CD4-positive, alpha-beta T cell treated with Interleukin-10 for 1 hour (primary cell): ENCODE results near the gene MTFP1.
"Not testable (repeated sequence)": the region's sequence is repeated elsewhere in the genome, so short reads cannot be mapped to it uniquely, and the experiment has no call there.

Source experiments
- DNase-seq: peaks from one replicate; pipeline ENCODE4 v3.0.0-alpha.2; 2020

Gene MTFP1

DNA sequence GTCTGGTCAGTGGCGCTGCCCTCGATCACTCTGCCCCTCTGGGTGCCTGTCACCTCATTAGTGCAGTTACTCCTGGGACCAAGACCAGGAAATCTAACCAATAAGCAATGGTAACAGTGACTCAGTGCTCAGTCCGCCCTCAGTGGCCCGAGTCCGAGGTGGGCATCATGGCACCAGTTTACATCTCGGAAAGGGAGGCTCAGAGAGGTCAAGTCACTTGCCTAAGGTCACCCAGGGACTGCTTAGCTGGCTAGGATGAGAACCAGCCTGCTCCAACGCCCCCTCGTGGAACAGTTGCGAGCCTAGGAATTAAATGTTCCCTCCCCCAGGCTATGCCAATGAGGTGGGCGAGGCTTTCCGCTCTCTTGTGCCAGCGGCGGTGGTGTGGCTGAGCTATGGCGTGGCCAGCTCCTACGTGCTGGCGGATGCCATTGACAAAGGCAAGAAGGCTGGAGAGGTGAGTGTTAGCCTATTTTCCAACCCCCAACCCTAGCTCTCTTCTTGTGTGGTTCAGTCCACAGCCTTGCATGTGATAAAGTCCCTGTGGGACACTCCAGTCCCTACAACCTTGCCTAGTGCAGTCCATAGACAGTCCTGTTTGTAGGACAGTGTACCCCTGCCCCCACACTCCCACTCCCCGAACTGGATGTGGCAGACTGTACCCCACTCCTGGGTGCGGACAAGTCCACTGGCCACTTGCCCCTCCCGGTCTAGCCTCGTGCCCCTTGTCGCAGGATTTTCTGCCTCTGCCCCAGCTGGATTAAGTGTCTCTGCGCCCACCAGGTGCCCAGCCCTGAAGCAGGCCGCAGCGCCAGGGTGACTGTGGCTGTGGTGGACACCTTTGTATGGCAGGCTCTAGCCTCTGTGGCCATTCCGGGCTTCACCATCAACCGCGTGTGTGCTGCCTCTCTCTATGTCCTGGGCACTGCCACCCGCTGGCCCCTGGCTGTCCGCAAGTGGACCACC is 1.1 kb downstream of the MTFP1 start:
- peak; percentile 90 for DNase-seq

DNA sequence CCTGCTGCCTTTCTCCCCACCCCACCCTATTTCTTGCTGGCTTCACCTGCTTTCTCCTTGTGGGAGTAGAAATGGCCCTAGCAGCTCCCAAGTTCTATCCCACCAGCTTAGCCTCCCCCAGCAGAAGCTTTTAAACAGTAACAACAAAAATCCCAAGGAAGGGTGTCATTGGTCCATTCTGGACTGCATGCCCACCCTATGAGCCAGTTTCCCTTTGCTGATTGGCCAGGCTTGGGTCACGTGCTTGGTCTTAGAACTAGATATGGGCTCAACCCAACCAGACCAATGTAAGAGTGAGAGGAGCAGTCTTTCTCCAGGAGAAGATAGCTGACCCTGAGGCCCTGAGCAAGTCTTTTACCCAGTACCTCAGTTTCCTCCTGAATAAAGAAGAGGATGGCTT is 2.3 kb downstream of the MTFP1 start:
- no peak for DNase-seq

DNA sequence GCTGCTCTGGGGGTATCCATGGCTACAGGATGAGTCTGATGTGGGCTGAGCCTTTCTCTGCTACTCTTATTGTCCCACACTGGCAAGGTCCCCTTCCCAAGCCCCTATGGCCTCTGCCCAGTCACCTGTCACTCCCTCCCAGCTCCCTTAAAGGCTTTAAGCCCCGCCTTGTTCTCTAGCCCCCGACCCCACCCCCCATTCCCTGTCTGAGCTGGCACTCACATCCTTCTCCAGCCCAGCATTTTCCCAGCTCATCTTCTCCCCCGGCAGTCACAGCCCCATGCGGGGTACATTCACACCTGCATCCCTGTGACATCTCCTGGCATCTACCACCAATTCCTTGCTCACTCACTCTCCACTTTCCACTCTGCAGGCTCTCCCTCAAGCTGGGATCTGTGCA is 4.3 kb downstream of the MTFP1 start:
- DNase-seq = no peak

DNA sequence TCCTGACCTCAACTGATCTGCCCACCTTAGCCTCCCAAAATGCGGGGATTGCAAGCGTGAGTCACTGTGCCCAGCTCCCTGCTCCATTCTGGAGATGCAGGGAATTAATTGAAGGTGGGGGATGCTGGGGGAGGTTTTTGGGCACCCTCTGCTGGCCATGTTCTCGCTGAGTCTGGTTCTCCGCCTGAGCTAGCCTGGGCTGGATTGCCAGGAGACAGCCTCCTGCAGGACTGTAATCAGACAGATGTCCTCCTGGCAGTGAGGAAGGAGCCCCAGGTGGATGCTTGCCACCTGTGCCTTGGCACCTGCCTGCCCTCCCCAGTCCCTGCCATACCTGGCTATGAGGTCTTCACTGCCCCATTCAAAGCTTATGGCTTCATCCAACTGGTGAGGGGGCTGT is 5.4 kb downstream of the MTFP1 start:
- no peak for DNase-seq

DNA sequence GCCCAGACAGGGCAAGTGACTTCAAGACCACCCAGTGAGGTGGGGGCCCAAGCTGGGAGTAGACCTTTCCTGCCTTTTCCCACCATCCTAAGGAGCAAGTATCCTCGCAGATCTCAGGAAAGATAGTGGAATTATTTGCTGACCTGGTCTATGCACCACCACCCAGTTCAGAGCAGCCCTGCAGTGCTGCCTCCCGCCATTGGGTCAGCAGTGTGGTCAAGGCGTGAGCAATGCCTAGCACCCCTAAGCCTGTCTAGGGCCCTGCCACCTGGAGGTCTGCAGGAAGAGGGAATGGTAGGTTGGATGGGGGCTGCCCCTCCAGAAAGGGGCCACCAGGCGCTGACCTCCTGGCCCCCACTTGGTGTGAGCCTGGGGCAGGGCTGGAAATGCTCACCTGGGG is 6.5 kb downstream of the MTFP1 start:
- DNase-seq = no peak

DNA sequence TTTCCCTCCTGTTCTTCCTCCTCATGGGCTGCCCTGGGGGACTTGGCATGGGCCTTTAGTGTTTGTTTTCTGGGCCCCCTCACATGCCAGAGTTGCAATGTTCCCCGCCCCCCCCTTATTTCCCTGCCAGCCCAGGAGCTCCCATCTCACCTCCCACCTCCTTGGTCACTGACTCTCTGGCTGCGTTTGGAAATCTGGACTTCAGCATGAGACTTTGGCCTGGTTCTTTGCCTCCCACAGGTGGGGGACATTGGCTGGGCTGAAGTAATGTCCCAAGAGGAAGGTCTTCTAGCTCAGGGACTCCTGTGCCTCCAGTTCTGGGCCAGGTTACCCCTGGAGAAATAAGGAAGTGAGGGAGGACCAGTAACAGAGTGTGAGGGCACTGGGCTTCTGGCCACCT is 7.0 kb downstream of the MTFP1 start:
- DNase-seq = no peak

DNA sequence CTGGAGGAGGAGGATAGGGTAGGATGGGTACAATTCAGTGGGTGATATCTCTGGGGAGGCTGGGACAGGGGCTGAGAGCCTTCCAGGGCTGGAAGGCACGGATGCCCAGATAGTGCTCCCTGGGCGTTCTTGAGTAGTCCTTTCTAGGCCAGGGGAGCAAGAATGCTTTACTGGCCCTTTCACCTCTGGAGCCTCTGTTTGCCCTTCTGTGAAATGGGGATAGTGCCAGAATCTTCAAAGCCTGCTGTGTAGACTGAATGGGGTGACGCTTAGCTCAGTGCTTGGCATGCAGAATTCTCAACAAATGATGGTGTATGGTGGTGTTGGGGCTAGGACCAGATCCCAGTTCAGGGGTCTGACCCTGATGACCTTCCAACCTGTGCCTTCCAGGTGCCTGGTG is 7.7 kb downstream of the MTFP1 start:
- DNase-seq = no peak

DNA sequence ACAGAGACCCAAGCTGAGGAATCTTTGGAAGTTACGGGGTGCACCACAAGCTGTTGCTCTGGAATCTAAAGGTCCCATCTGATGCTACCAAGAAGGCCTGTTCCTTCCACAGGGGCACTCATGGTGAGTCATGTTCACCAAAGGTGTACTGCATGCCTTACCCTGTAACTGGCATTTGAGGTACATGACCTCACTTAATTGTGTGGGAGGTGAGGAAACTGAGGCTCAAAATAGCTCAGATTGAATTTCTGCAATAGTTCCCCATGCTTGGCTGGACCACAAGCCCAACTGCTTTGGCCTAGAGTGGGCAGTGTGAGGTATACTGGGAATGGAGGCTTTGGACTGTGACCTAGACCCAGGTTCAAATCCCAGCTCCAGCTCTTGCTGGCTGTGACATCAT is 8.2 kb downstream of the MTFP1 start:
- no peak for DNase-seq

DNA sequence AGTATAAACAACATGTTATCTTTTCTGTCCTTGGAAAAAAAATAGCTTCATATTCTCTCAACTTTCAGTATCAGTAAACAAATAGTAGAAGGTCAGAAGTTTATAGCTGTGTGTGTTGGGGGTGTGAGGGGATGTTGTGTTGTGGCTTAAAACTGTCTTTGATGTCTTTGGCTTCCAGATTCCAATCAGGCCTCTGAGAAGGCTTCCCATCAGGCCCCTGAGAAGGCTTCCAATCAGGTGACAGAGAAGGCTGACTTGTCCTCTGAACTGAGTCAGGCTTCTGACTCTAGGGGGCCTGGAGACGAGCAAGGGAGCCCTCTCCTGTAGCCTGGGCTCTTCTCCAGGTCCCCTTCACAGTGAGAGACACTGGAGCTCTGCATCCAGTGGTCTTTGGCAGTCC is 9.3 kb downstream of the MTFP1 start:
- peak; percentile 13 for DNase-seq

DNA sequence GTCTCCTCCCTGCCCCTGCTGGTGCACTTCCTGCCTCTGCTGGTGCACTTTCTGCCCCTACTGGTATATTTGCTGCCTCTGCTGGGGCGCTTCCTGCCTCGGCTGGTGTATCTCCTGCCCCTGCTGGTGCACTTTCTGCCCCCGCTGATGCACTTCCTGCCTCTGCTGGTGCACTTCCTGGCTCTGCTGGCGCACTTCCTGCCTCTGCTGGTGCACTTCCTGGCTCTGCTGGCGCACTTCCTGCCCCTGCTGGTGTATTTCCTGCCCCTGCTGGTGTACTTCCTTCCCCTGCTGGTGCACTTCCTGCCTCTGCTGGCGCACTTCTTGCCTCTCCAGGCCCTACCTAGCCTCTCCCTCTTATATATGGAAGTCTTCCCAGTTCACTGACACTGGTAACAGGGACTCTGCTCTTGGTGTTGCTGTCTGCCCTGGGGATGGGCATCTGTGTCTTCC is 10.1 kb downstream of the MTFP1 start:
- peak; percentile 93 for DNase-seq

DNA sequence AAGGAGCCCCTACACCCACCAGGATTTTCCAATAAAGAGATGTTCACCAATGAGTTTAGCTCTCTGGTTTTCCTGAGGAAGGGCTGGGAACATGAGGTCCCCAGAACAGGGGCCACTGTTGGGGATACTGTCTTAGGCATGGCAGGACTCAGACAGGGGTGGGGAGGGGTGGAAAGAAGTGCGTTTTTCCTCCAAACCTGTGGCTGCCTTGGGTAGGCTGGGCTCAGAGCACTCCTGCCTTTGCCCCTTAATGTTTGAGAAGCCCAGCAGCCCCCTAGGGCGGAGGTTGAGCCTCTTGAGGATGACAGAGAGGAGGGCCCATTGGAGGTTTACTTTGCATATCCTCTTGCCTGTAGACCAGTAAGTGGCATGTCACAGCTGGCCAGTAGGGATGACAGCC is 10.6 kb downstream of the MTFP1 start:
- DNase-seq = no peak

DNA sequence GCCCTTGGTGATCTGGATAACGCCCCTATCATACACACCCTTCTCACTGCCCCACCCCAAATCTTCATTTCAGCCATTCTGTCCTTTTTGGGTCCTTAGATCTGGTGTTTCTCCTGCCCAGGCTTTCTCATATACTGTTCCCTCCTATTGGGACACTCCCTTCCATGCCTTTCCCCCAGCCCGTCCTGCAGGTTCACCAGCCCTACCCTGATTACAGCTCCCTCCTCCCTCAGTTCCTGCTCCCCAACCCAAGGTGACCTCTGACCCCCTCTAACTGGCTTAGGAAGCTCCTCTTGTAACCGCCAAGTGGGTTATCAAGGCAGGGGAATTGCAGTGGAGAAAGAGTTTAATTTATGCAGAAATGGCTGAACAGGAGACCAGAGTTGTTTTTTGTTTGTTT is 13.0 kb downstream of the MTFP1 start:
- DNase-seq = no peak

DNA sequence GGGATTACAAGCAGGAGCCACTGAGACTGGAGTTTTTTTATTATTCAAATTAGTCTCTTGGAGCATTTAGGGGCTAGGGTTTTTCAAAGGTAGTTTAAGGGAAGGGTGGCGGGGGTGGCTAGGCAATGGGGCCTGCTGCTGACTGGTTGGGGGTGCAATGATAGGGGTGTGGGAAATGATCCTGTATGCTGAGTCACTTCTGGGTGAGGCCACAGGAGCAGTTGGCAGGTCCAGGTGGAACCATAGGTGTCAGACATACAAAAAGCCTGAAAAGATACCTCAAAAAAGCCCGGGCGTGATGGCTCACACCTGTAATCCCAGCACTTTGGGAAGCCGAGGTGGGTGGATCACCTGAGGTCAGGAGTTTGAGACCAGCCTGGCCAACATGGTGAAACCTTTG is 13.7 kb downstream of the MTFP1 start:
- DNase-seq = no peak

DNA sequence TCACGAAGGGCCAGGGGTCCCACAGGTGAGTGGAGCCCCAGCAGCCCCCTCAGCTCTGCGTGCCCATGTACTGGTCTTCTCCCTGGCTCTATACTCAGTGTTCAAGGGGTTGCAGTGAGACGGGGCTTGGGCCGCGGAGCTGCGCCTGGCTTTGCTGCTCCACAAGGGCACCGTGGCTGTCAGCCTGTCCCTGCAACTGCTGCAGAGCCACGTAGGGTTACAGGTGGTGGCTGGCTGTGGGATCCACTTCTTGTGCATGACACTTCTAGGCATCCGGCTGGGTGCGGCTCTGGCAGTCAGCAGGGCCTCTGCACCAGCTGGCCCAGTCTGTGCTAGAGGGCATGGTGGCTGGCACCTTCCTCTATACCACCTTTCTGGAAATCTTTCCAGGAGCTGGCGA is 14.3 kb downstream of the MTFP1 start:
- DNase-seq = no peak

DNA sequence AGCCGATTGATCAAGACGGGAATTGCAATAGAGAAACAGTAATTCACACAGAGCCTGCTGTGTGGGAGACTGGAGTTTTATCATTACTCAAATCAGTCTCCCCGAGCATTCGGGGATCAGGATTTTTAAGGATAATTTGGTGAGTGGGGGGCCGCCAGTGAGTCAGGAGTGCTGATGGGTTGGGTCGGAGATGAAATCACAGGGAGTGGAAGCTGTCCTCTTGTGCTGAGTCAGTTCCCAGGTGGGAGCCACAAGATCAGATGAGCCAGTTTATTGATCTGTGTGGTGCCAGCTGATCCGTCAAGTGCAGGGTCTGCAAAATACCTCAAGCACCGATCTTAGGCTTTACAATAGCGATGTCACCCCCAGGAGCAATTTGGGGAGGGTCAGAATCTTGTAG is 15.5 kb downstream of the MTFP1 start:
- DNase-seq = no peak

DNA sequence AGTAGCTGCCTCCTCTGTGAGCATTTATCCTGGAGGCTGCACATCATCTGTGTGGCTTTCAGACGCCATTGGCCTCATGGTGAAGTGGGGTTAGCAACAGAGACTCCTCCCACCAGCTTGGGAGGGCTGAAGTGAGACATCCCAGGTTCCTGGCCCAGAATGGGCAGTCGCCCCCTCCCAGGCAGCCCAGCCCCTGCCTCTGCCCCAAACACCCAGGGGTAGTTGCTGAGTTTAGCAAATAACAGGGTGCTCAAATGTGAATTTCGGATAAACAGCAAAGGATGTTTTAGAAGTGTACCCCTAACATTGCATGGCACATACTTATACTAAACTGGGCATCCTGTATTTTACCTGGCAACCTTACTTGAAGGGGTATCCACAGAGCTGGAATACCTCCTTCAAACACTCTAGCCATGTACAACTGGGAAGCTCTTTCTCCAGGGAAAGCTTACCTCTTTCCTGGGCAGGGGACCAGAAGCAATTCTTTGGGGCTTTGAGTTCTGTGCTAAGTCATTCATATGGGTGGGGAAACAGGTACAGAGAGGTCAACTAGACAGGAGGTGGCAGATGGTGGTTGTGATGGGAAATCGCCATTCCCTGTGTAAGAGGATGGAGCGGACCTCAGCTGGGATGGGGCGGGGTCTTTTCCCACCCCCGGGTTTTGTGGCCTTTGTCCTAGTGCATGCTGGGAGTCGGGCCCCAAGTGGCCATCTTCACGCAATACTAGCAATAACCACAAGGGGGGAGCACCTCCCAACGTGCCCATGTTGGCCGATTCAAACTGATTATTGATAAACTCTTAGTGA is 19.3 kb downstream of the MTFP1 start:
- DNase-seq = peak; percentile 68

DNA sequence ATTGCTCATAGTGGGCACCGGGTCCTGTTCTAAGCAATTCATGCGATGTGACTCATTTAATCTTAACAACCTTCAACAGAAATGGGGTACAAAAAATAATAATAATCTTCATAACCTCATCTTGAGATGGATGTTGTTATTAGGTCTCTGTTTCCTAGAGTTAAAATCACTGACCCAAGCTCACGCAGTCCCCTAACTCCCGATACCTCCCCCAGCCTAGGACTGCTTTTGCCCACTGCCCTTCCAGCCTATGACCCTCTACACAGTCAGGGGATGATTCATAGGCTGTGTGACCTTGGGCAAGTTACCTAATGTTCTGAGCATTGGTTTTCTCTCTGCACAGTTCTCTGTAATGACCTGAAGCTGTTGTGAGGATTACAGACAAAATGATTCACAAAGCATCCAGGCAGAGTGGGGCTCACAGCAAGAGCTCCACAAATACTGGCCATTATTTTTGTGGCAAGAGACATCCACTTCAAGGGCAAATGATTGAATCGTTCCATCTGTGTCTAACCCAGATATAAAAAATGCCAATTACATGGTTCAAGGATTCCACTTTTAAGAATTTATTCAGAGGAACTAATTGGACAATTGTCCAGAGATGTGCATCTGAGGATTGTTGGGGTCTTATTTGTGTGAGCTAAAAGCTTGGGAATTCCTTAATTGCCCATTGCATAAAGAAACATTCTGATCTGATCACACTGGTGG is 20.0 kb downstream of the MTFP1 start:
- DNase-seq = no peak

DNA sequence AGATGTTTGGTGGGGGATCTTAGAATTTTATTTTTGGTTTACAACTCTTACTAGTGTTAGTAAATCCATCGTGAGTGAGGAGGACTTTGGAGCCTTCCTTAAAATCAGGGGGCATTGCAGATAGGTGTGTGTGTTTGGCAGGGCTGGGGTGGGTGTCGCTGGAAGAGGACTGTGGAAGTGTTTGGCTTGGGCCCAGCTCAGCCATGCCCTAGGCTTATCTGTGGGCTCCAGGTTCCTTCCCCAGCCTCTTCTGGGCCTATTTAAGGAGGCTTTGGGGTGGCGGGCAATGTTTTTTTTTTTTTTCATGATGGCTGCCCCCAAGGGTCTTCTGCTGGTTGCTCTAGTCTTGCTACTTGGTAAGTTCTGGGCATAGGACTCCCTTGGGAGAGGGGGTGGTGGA is 22.1 kb downstream of the MTFP1 start:
- no peak for DNase-seq

DNA sequence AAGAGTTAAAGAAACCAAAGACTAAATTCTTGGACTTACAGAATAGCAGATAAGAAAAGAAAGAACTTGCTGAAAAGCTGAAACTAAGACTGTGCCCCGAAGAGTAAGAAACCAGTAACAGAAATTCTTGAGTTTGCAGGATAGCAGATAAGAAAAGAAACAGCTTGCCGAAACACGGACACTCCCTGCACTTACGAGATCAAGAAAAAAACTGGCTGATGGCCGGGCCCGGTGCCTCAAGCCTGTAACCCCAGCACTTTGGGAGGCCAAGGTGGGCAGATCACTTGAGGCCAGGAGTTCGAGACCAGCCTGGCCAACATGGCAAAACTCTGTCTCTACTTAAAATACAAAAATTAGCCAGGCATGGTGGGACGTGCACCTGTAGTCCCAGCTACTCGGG is 25.9 kb downstream of the MTFP1 start:
- DNase-seq = not testable (repeated sequence)

DNA sequence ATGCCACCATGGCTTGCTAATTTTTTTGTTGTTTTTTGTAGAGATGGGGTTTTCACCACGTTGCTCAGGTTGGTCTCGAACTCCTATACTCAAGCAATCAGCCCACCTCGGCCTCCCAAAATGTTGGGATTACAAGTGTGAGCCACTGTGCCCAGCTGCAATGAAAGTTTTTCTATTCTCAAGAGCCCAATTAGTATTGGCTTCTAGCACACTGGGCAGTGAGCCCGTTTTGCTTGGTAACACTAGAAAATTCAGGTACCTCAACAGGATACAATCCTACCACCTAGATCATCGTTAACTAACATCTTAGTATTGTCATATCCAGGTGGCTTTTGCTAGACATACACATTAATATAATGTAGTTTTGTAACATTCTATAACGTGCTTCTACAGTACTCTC is 27.3 kb downstream of the MTFP1 start:
- no peak for DNase-seq

DNA sequence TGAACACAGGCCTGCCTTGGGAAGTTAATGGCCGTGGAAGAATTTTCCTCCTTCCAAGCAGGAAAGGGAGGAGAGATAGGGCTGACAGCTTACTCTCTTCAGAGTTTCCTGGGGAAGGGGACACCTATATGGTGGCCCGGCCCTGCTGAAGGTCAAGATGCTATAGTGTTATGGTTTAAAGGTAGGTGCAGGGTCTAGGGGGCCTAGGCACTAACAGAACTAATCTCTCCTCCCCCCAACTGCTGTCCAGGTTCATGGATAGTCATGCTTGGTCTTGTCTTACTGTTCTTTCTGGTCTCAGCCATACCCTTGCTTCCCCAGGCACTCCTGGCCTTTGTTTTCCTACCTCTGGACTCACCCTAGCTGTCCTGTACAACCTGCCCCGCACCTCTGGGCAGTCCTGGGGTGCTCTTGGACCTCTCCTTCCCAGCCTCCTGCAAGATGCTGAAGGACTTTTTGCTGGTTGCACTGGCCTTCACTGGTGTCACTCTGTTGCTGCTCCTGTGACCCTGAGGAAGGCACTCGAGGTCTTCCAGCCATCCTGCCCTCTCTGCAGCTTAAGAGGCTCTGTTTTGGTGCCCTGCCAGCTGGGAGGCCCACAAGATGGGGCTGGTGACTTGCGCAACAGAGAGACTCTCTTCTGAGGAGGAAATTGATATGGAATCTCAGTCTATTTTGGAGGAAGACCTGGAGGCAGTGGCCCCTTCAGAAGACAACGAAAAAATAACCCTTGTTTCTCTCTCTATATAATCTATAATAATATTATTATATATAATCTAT is 28.4 kb downstream of the MTFP1 start:
- DNase-seq = no peak

DNA sequence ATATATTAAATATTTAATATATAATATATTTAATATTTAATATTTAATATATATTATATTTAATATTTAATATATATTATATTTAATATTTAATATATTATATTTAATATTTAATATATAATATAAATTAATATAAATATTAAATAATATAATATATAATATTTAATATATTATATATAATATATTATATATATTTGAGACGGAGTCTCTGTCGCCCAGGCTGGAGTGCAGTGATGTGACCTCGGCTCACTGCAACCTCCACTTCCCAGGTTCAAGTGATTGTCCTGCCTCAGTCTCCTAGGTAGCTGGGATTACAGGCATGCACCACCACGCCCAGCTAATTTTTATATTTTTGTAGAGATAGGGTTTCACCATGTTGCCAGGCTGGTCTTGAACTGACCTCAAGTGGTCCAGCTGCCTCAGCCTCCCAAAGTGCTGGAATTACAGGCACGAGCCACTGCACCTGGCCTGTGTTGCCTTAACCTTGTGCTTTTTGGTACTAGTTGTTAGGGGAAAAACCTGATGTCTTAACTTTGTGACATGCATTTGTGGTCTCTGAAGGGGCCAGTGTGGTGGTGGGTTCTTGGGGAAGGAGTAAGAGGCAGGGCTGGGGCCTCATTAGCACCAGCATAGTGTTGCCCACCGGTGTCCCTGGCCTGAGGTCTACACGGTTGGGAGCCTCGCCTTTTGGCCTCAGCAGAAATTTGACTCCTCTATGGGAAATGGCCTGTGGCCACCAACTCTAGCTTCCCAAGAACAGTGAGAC is 29.7 kb downstream of the MTFP1 start:
- no peak for DNase-seq
